ENCODE results near the gene CPLX1. TPM values are rescaled to one million over a fixed set of nuclear protein-coding genes. Genes with fewer than 3 reads are reported as not detected.

Gene CPLX1
- total RNA-seq, 1 experiment from 2014 or later, result 3.5 TPM

- no peak overlapping the region for H3K4me3 Mint-ChIP-seq
- no peak for DNase-seq (ENCODE audit: low spot score)
- H3K9me3 Mint-ChIP-seq, result peaks cover 15% of the 10 kb centered on the region
- 0 out of 2 replicates have a peak, but pooled peaks have one; percentile 27 for TF ChIP-seq ATF1 (CRISPR knock-in tag; IDR thresholded peaks at IDR 0.05)
- no peak for TF ChIP-seq AFF4 (CRISPR knock-in tag; IDR thresholded peaks at IDR 0.05; ENCODE audit: borderline replicate concordance)
- H3K36me3 Mint-ChIP-seq, result peaks cover 31% of the 10 kb centered on the region
- ChIA-PET POLR2A (no interaction called here), CTCF (interaction anchor here (0.9 kb wide), 1 partner anchor 26 kb away, joined by 3 read pairs; no protein-coding TSS in a partner anchor)
- H3K27me3 Mint-ChIP-seq (ENCODE audit: low read depth), result no peaks in the 10 kb centered on the region
- ATAC-seq, result no peak
- H3K27ac Mint-ChIP-seq, result no peak overlapping the region
- no peaks in the 10 kb centered on the region for H3K4me1 Mint-ChIP-seq
Observed at GRCh38 chr4:865572-865971, 39.6 kb upstream of the CPLX1 start.

- H3K27me3 Mint-ChIP-seq (ENCODE audit: low read depth), result no peaks in the 10 kb centered on the region
- H3K27ac Mint-ChIP-seq, result no peak overlapping the region
- no peak for DNase-seq (ENCODE audit: low spot score)
- H3K4me1 Mint-ChIP-seq, result no peaks in the 10 kb centered on the region
- peaks cover 14% of the 10 kb centered on the region for H3K9me3 Mint-ChIP-seq
- peaks cover 26% of the 10 kb centered on the region for H3K36me3 Mint-ChIP-seq
- ATAC-seq, result no peak
- no peak overlapping the region for H3K4me3 Mint-ChIP-seq
- ChIA-PET POLR2A (no interaction called here), CTCF (no interaction called here)
- no peak for TF ChIP-seq FOXK1 (CRISPR knock-in tag; IDR thresholded peaks at IDR 0.05)
- no peak for TF ChIP-seq ATF1 (CRISPR knock-in tag; IDR thresholded peaks at IDR 0.05)
- no peak for TF ChIP-seq ATF6 (CRISPR knock-in tag; IDR thresholded peaks at IDR 0.05)
- TF ChIP-seq FOXP1 (CRISPR knock-in tag; IDR thresholded peaks at IDR 0.05; ENCODE audit: borderline replicate concordance), result no peak
- no peak for TF ChIP-seq ZNF219 (CRISPR knock-in tag; IDR thresholded peaks at IDR 0.05; ENCODE audit: borderline replicate concordance)
- no peak for TF ChIP-seq TEAD4 (CRISPR knock-in tag; IDR thresholded peaks at IDR 0.05)
- no peak for TF ChIP-seq ZNF232 (CRISPR knock-in tag; IDR thresholded peaks at IDR 0.05)
- TF ChIP-seq GABPB1 (CRISPR knock-in tag; IDR thresholded peaks at IDR 0.05), result no peak
- no peak for TF ChIP-seq ERG (CRISPR knock-in tag; IDR thresholded peaks at IDR 0.05)
- no peak for TF ChIP-seq ESRRA (CRISPR knock-in tag; IDR thresholded peaks at IDR 0.05; ENCODE audit: borderline replicate concordance)
- no peak for TF ChIP-seq SOX15 (CRISPR knock-in tag; IDR thresholded peaks at IDR 0.05)
- no peak for TF ChIP-seq ZBTB21 (CRISPR knock-in tag; IDR thresholded peaks at IDR 0.05; ENCODE audit: borderline replicate concordance)
- TF ChIP-seq CDX4 (CRISPR knock-in tag; IDR thresholded peaks at IDR 0.05; ENCODE audit: borderline replicate concordance), result no peak
- no peak for TF ChIP-seq ZNF121 (CRISPR knock-in tag; IDR thresholded peaks at IDR 0.05)
- no peak for TF ChIP-seq MYBL2 (CRISPR knock-in tag; IDR thresholded peaks at IDR 0.05)
- TF ChIP-seq ZNF671 (CRISPR knock-in tag; IDR thresholded peaks at IDR 0.05), result no peak
- TF ChIP-seq CREM (CRISPR knock-in tag; IDR thresholded peaks at IDR 0.05), result no peak
- no peak for TF ChIP-seq ARID4B (CRISPR knock-in tag; IDR thresholded peaks at IDR 0.05; ENCODE audit: borderline replicate concordance)
Observed at GRCh38 chr4:865121-865465, 39.2 kb upstream of the CPLX1 start.
